SK-N-SH (cell line): ENCODE measurements around the gene STOX1. TPM values are rescaled to one million over a fixed set of nuclear protein-coding genes. Genes with fewer than 3 reads are reported as not detected.

Source experiments
- CTCF ChIA-PET: fragments of 300-600, 350-600 bp; formaldehyde crosslinking; extraction: SDS; loops from one replicate; lab custom pipeline; 2021; lab: Yijun Ruan, JAX
- POLR2A ChIA-PET: fragments of 350-600 bp; sonication (Branson Sonifier 250); formaldehyde crosslinking; extraction: SDS; loops from one replicate; lab custom pipeline; 2020; ENCODE audit warnings: antibody characterized with exemption, inconsistent platforms; lab: Yijun Ruan, JAX
- DNase-seq: peaks from one replicate; pipeline ENCODE4 v3.0.0; 2012
- H2AFZ ChIP-seq: fragments of 200-600 bp; sonication (generic); 2 replicates; pipeline ENCODE4 v1.8.1; 2016; ENCODE audit warnings: antibody characterized with exemption, mild to moderate bottlenecking, low read depth
- H3F3A ChIP-seq: fragments of 200-600 bp; sonication (generic); replicated peaks from 2 replicates; pipeline ENCODE3; 2016; ENCODE audit warnings: antibody characterized with exemption, mild to moderate bottlenecking; ENCODE audit not compliant: insufficient read depth
- H3K27ac ChIP-seq, 2 experiments: fragments of 200-500 bp in 1 of 2; fragments of 200-600 bp in 1 of 2; sonication (Bioruptor generic) in 1 of 2; sonication (generic), shearing (Covaris generic) in 1 of 2; 2 replicates each; pipeline versions ENCODE4 v1.5.1 to v1.6.1; 2014 to 2016; ENCODE audit warnings: low read depth in 2 of 2, inconsistent platforms in 1 of 2, low read length in 1 of 2, mild to moderate bottlenecking in 1 of 2, mixed read lengths in 1 of 2
- H3K27me3 ChIP-seq: fragments of 200-600 bp; sonication (generic), shearing (Covaris generic); 2 replicates; pipeline ENCODE4 v1.6.1; 2016; ENCODE audit warnings: mixed run types; ENCODE audit not compliant: insufficient read depth
- H3K36me3 ChIP-seq, 2 experiments: fragments of 200-500 bp in 1 of 2; fragments of 200-600 bp in 1 of 2; sonication (Bioruptor generic) in 1 of 2; sonication (generic) in 1 of 2; replicated peaks in 1 of 2; 2 replicates each; pipeline versions ENCODE3 to v1.5.1; 2014 to 2016; ENCODE audit warnings: low read length in 1 of 2, mild to moderate bottlenecking in 1 of 2; ENCODE audit not compliant: insufficient read depth in 2 of 2, control insufficient read depth in 1 of 2
- H3K4me1 ChIP-seq, 2 experiments: fragments of 200-500 bp in 1 of 2; fragments of 200-600 bp in 1 of 2; sonication (Bioruptor generic) in 1 of 2; sonication (generic), shearing (Covaris generic) in 1 of 2; 2 replicates each; pipeline versions ENCODE4 v1.5.1 to v1.6.1; 2014 to 2016; ENCODE audit warnings: low read depth in 1 of 2, low read length in 1 of 2, mixed run types in 1 of 2; ENCODE audit not compliant: insufficient read depth in 2 of 2, control insufficient read depth in 1 of 2
- H3K4me2 ChIP-seq: fragments of 200-600 bp; sonication (generic), shearing (Covaris generic); 2 replicates; pipeline ENCODE4 v1.6.1; 2017; ENCODE audit warnings: mixed run types
- H3K4me3 ChIP-seq, 2 experiments: fragments of 200-500 bp in 1 of 2; fragments of 200-600 bp in 1 of 2; sonication (Bioruptor generic) in 1 of 2; sonication (generic), shearing (Covaris generic) in 1 of 2; 2 replicates each; pipeline versions ENCODE4 v1.5.1 to v1.8.1; 2014 to 2016; ENCODE audit warnings: low read depth in 2 of 2, inconsistent platforms in 1 of 2, low read length in 1 of 2, mild to moderate bottlenecking in 1 of 2, mixed read lengths in 1 of 2, moderate library complexity in 1 of 2
- H3K79me2 ChIP-seq: fragments of 200-600 bp; sonication (generic); 2 replicates; pipeline ENCODE4 v1.8.1; 2017; ENCODE audit warnings: mild to moderate bottlenecking; ENCODE audit not compliant: insufficient read depth
- H3K9ac ChIP-seq: fragments of 200-600 bp; sonication (generic); 2 replicates; pipeline ENCODE4 v1.6.1; 2017; ENCODE audit warnings: mixed run types
- H3K9me2 ChIP-seq: fragments of 200-600 bp; sonication (generic); 2 replicates; pipeline ENCODE4 v1.6.1; 2017; ENCODE audit warnings: mixed run types
- H3K9me3 ChIP-seq: fragments of 200-600 bp; sonication (generic); 2 replicates; pipeline ENCODE4 v1.6.1; 2017; ENCODE audit warnings: mixed run types, mild to moderate bottlenecking, moderate library complexity
- H4K20me1 ChIP-seq: fragments of 200-600 bp; sonication (generic); 2 replicates; pipeline ENCODE4 v1.6.1; 2017; ENCODE audit warnings: mild to moderate bottlenecking, mixed run types; ENCODE audit not compliant: insufficient read depth
- CHD2 ChIP-seq: fragments of 150-350 bp; IDR thresholded peaks from 2 replicates; pipeline ENCODE4 v1.6.1; 2018; ENCODE audit warnings: low read length; ENCODE audit not compliant: partially characterized antibody
- FOXJ3 ChIP-seq: sonication (generic); formaldehyde crosslinking; IDR thresholded peaks from 2 replicates; pipeline ENCODE4 v1.5.1; 2020; ENCODE audit warnings: mild to moderate bottlenecking, missing genetic modification reagents
- MAX ChIP-seq: IDR thresholded peaks from 2 replicates; pipeline ENCODE4 v1.4.0; 2012; ENCODE audit warnings: low read depth
- SIN3A ChIP-seq: IDR thresholded peaks from 2 replicates; pipeline ENCODE4 v1.6.1; 2012; ENCODE audit warnings: low read depth, mild to moderate bottlenecking, low read length, moderate library complexity, borderline replicate concordance
- YY1 ChIP-seq: IDR thresholded peaks from 2 replicates; pipeline ENCODE4 v1.4.0; 2012; ENCODE audit warnings: low read depth, mild to moderate bottlenecking
- whole genome bisulfite sequencing: methylation state at CpG from one replicate; pipeline ENCODE4 v1.1.6; 2017; ENCODE audit warnings: low lambda C conversion rate; 5-methylcytosine and 5-hydroxymethylcytosine counted together
- polyA plus RNA-seq, 3 experiments: library from polyadenylated mRNA; depleted of rRNA; stranded (reverse); fragments of >200 nt; gene quantifications; 2 replicates each; pipeline ENCODE4 v1.2.3, GENCODE V29; 2012

STOX1 gene
- 0.13 and 0.21 TPM in 2 replicates for polyA plus RNA-seq (2012; rRNA removed)
- polyA plus RNA-seq (2012; cell fraction: cytosol; rRNA removed): 0.30 TPM in 2 replicates
- polyA plus RNA-seq (2012; cell fraction: nucleus; rRNA removed): 0.13 and 0.23 TPM in 2 replicates

- ChIA-PET CTCF (interaction anchor here (0.8 to 2.2 kb wide), 4 partner anchors 28 to 73 kb away, joined by 3 to 14 read pairs (median 6); partner anchors contain the start of gene DDX50), POLR2A (interaction anchor here (0.9 to 1.0 kb wide), 2 partner anchors 10 to 420 kb away, joined by 3 read pairs; partner anchors contain the start of gene RUFY2)
- Histone ChIP-seq H4K20me1 (no peaks in the 10 kb centered on the region), H3K79me2 (no peaks in the 10 kb centered on the region), H3K36me3 (no peaks in the 10 kb centered on the region), H3K9ac (peak within 1 kb of the TSS; percentile 61; the same call in 1 of the 2 replicates), H3K9me3 (no peaks in the 10 kb centered on the region), H3K27ac (no peak within 1 kb of the TSS; a peak in 1 of 4 replicates), H3K27me3 (peaks cover 9% of the 10 kb centered on the region; the same call in 1 of the 2 replicates), H2AFZ (peak within 1 kb of the TSS; percentile 99), H3K4me1 (no peaks in the 10 kb centered on the region; a peak in 1 of 4 replicates), H3K4me2 (peak within 1 kb of the TSS; percentile 98), H3K9me2 (no peaks in the 10 kb centered on the region), H3F3A (peaks cover 3% of the 10 kb centered on the region), H3K4me3 (peak within 1 kb of the TSS; percentile 52 to 73)
- 24% methylated on average over 20 of the region's 63 CpGs for WGBS
- TF ChIP-seq SIN3A: 0 out of 2 replicates have a peak, but pooled peaks have one; percentile 7
- no peak for TF ChIP-seq CHD2
- peak; percentile 34 for TF ChIP-seq MAX
- peak; percentile 94 for DNase-seq
These were observed at the start of gene STOX1 for GRCh38 chr10:68826764-68827591. TSS of gene STOX1 (plus strand) at chr10:68827531. CDS start at chr10:68827624, 93 bp downstream.

GRCh38 chr10:68781613-68782574 is 45.4 kb upstream of the STOX1 start:
- no peak overlapping the region for H3K9ac ChIP-seq
- DNase-seq: no peak
- no peaks in the 10 kb centered on the region for H3K4me1 ChIP-seq
- H3K79me2 ChIP-seq: peaks cover 10% of the 10 kb centered on the region; the same call in 1 of the 2 replicates
- peaks cover 32 to 88% of the 10 kb centered on the region in 2 experiments for H3K36me3 ChIP-seq
- H2AFZ ChIP-seq: no peak overlapping the region
- no peaks in the 10 kb centered on the region for H3K9me3 ChIP-seq
- H3K4me2 ChIP-seq: no peak overlapping the region
- no peaks in the 10 kb centered on the region for H4K20me1 ChIP-seq
- no peaks in the 10 kb centered on the region for H3K9me2 ChIP-seq
- ChIA-PET POLR2A (no interaction called here), CTCF (interaction anchor here (0.6 to 1.2 kb wide), 3 partner anchors 19 to 231 kb away, joined by 3 to 6 read pairs (median 3); no protein-coding TSS in a partner anchor)
- H3K27me3 ChIP-seq: no peaks in the 10 kb centered on the region
- no peak overlapping the region for H3K4me3 ChIP-seq
- no peak overlapping the region for H3K27ac ChIP-seq
- 89% methylated on average over 6 of the region's 6 CpGs for WGBS
- TF ChIP-seq MAX: no peak
- no peak for TF ChIP-seq FOXJ3 (CRISPR knock-in tag)
- no peak for TF ChIP-seq YY1
- H3F3A ChIP-seq: peaks cover 23% of the 10 kb centered on the region
